Stimulated activated CD4-positive, alpha-beta T cell treated with anti-CD3 and anti-CD28 coated beads, Interleukin-12 subunit alpha, Interleukin-12 subunit beta, amount 100 ng/mL, for 4 hours (primary cell): ENCODE data around the gene DIS3L.
A peak's percentile ranks its signal among the peaks of the same experiment; 100 is the strongest.
"Not testable (repeated sequence)": the region's sequence is repeated elsewhere in the genome, so short reads cannot be mapped to it uniquely, and the experiment has no call there.

Experiments used
- DNase-seq: peaks from one replicate; pipeline ENCODE4 v3.0.0-alpha.2; 2020

Gene DIS3L

DNA sequence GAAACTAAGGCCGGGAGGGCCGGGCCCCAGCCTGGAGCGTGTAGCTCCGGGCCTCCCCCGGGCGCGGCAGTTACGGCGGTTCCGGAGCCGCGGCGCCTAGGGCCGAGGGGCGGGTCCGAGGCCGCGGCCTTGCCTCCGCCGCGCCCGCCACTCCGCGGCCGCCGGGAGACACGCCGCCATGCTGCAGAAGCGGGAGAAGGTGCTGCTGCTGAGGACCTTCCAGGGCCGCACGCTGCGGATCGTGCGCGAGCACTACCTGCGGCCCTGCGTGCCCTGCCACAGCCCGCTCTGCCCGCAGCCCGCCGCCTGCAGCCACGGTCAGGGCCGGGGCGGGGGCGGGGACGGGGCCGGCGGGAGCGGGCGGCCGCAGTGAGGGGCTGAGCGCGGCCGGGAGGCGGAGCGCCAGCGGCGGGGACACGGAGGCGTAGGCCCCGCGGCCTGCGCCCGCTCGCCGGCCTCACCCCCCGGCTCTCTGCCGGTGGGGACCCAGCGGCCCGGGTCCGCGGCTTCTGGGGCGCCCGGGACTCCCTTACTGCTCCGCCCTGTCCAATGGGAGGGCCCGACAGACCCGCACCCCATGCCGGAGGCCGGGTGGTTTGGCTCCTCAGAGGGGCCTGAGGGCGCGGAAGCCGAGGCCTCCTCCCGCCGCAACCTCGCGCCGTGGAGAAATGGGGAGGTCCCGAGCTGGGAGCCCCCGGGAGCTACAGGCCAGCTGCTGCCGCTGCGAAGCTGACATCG is at the start of gene DIS3L:
Gene DIS3L, plus strand, starts transcription at position 150 of the 738 bp plus-strand sequence. Its CDS starts 29 bp downstream, at position 179.
- DNase-seq, result peak; percentile 64

DNA sequence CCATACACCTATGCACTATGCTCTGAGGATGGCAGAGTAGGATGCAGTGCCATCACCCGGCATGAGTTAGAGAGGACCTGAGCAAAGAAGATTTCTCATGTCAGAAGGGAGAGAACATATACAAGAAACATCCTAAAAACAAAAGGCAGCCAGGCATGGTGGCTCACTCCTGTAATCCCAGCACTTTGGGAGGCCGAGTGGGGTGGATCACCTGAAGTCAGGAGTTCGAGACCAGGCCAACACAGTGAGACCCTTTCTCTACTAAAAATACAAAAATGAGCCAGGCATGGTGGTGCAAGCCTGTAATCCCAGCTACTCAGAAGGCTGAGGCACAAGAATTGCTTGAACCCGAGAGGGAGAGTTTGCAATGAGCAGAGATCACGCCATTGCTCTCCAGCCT is 47.5 kb upstream of the DIS3L start:
- DNase-seq, result not testable (repeated sequence)

DNA sequence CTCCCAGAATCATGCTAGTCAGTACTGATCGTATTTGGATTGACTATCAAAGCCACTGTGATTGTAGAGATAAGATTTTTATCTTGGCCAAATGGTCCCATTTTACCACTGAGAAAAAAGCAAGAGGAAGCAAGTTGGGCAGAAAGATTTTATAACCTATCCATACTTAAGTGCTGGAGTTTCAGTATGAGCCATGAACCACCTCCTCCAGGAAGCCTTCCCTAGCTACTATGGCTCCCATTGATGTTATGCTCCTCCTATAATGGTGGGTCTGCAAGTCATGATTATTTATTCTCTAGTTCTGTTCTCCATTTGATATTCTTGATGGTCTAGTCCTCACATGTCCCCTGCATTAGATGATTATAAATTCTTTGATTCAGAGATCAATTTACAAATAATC is 46.4 kb upstream of the DIS3L start:
- DNase-seq, result no peak

DNA sequence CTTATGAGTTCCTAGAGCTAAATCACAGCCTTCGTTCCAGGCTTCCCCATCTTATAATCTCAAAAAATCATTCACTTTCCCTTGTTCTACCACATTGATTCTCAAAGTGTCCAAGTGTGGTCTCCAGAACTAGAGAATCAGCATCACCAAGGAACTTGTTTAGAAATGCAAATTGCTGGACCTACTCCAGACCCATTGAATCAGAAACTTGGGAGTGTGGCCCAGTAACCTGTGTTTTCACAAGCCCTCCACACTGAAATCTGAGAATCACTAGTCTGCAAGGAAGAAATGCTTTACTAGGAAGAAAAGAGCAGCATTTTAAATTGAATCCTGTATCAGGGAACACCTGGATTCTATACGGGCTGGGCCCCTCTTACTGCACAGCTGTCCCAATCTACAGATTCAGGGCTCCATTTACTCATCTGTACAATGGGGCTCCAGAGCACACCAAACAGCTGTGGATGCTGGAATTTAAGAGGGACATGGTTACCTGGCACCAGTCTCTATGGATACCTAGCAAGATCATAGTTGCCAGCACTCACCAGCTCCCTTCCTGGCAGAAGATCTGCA is 43.7 kb upstream of the DIS3L start:
- DNase-seq, result no peak

DNA sequence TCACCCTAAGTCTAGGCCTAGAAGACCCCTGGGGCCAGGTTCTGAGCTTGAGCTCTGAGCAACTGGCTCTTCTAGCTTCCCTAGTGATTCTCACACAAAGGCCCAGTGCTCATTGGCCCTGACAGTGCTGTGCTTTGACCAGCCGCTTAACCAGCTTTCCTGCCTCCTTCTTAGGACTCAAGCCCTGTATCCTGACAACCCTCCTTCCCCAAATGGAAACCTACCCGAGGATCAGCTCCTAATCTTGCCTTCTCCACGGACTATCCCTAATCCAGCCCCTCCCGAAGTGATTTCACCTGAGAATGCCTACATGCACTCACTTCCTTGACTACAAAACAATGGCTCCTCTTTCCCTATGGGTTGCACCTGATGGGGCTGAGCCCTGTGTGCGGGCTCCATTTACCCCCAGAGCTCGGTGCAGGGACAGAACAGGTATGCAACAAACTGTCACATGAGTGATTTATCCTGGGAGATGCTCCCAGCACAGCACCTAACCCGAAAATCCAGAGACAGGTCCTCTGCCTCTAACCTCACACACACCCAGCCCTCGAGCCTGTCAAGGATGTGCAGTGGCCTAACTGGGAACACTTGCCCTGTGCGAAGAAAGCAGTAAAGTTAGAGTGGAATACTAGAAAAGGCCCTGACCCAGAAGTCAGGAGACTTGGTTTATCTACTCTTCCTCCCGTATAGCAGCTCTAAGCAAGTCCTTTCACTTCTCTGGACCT is 42.1 kb upstream of the DIS3L start:
- no peak for DNase-seq

DNA sequence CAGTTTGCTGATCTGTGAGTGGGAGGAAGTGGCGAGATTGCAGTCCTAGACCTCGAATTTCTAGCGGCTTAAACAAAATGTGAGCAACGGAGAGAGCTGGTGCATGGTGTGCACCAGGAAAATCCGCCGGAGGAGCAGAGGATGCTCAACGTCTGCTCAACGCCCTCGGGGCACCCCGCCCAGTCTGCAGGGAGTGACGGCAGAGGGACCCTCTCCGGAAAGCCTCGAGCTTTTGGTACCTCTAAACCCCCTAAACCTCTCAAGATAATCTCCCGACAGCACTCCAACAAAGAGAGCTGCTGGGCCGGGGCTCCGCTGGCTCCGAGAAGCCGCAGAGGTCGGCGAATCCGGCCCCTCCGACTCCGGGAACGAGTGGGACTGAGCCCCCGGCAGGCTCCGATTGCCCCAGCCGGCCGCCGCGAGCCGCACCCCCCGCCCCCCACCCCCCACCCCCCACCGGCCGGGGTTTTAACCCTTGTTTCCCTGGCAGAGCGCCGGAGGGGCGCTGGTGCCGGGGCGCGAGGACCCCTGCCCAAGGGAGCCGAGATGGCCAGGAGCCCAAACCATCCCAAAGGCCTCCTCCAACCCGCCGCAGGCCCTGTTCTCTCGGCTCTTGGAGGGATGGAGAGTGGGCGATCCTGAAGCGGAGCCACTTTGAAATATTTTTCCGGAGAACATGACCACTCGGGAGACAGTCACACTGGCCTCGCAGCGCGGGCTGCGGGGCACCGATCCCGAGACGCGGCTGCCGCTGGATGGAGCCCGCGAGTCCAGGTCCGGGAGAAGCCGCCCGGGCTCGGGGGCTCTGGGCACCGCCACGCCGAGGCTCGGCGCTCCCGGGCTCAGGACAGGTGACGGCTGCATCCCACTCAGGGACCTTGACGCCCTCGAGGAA is 41.3 kb upstream of the DIS3L start:
- peak; percentile 49 for DNase-seq

DNA sequence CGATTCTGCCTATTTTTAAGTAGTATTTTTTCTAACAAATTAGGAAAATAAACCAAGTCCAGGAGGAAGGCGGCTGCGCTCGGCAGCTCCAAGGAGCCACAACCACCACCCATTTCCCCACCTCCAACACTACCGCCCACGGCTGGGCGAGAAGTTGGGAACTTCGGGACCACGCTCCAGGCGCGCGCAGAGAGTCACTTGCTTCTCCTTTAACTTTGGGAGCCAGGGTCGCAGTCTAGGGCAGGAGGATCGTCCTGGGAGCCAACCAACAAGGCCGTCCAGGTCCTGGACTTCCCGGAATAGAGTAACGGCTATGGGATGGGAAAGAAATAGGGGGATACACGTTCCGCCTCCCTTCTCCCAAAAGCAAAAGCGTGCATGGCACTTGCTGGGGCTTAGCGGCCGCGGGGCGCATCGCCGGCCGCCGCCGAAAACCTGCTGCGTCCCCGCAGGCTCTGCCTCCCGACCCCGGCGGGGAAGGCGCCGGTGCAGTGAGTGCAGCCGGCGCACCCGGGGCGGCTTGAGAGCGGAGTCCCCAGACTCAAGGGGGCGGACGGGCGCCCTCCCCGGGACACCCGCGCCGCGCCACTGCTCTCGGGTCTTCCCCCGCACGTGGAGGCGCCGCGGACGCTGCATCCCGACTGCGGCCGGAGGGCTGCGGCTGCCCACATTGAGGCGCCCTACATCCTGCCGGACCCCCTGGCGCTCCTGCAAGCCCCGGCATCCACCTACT is 40.5 kb upstream of the DIS3L start:
- DNase-seq, result peak; percentile 5

DNA sequence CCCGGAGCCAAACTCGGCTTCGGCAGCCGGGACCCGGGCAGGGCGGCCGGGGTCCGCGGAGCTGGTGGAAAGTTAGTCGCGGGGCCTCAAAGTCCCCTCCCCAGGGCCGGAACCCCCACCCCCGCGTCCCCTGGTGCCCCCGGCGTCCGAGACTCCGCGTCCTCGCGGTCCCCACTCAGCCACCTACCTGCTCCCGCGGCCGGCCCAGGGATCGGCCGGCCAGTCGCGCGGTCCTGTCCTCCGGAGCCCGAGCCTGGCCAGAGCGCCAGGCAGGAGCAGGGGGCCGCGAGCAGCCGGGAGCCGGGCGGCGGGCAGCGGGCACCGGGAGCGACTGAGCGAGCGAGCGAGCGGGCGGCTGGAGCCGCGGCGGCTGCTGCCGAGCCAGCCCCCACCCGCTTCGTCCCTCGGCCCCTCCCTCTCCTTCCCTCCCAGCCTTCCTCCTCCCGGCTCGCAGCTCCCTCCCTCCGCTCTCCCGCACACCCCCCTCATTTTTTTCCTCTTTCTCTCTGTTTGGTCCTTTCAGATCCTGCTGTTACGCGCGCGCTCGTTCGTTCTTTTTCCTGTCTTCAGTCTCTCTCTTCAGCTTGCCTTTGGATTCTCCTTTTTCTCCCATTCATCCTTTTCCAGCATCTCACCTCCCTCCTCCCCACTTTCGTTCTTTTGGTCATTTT is 39.8 kb upstream of the DIS3L start, which contains the start of gene MEGF11:
Gene MEGF11, minus strand, starts transcription at position 333 of the 671 bp plus-strand sequence. CDS start 125,347 bp downstream, outside the sequence.
- peak; percentile 4 for DNase-seq

DNA sequence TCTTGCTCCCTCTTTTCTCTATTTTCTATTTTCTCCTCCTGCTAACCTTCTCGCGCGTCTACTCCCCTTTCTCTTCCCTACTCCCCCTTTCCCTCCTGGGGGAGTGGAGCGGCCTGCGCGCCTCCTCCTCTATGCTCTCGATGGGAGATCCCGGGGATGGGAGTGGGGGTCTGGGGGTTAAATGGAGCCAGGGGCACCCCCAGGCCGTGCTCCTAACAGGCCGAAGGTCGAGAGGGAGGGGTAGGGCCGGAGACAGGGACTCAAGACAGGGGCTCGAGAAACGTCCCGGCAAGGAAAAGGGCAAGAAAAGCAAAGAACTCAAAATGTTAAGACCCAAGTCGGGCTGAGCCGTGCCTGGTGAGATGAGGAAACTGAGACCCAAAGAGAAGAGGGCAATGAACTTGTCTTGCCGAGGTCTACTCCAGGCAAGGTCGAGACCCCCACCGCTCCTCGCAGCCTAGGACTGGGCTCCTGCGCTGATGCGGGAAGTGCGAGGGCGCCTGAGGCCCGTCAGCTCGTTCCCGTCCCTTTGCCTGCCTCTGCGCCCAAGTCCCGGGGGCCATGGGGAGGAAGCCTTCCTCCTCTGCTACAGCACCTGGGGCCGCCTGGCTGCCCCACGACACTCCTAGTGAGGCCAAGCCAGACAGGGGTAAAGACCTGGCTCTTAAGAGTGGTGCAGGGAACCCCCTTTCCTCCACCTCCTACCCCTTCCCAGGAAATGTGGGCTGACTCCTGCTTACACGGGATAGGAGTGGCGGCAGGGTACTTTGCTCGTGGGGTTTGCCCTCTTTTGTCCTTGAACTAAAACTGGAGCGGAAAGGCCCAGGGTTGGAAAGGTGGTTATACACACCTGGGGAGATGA is 39.0 kb upstream of the DIS3L start:
- peak; percentile 3 for DNase-seq

DNA sequence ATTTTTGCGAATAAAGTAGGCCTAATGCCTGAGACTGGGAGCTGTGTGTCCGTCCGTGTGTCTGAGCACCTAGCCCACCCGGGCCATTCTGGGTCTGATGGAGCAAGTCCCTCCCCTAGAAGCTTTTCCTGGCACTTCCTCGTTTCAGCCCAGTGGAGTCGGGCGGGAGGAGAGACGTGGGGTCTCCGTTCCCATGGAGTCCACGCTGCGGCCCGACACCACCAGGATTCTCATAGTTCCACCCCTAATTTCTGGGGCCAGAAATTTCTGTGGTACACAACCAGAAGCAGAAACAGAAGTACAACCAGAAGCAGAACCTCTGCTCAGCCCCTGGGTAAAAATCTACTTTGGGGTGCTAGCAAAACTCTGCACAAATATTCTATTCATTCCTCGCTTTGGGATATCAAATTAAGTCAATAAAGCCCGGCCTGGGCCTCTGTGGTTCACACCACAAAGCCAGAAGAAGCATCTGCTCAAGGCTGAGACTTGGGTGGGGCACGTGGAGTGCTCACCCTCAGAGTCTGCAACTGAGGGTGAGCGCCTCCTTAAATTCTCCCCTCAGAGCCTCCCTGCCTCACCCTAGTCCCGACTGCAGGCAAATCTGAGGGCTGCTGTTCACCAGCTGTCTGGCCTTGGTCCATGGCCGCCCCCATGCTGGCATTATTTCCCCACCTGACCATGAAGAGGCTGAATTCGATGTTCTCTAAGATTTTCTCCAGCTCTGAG is 38.3 kb upstream of the DIS3L start:
- DNase-seq, result no peak

DNA sequence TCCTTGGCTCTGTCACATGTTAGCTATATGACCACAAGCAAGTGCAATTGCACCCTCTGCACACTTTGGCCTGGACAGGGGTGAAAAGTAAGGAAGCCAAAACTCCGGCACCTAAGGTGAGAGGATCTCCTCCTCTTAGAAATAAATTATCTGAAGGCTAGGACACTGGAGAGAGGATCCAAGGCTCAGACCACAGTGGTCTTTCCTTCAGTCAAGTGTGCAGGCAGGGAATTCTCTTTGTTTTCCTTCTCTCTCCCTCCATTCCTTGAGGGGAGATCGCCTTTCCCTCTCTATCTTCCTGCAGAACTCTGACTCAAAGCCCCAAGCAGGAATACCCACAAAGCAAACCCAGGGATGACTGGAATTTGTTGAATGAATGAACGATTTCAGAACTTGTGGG is 36.7 kb upstream of the DIS3L start:
- no peak for DNase-seq

DNA sequence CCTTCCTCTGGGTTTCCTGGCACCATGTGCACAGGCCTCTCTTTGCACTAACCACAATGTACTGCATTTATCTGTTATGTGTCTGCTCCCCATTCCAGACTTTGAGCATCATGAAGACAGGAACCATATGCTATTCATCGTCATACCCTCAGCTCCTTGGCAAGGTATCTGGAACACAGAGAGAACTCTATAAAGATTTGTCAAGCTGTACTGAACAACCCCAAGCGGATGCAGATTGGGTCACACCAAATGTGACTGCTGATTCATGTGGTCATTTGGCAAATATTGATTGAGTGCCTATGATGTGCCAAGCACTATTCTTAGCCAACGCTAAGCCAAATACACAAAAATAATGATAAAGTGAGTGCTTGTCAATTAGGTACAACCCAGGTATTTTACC is 32.3 kb upstream of the DIS3L start:
- DNase-seq, result no peak

DNA sequence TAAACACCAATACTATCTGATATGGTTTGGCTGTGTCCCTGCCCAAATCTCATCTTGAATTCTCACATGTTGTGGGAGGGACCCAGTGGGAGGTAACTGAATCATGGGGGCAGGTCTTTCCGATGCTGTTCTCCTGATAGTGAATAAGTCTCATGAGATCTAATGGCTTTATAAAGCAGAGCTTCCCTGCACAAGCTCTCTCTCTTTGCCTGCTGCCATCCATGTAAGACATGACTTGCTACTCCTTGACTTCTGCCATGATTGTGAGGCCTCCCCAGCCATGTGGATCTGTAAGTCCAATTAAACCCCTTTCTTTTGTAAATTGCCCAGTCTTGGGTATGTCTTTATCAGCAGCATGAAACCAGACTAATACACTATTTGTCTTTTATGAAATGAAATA is 30.5 kb upstream of the DIS3L start:
- not testable (repeated sequence) for DNase-seq

DNA sequence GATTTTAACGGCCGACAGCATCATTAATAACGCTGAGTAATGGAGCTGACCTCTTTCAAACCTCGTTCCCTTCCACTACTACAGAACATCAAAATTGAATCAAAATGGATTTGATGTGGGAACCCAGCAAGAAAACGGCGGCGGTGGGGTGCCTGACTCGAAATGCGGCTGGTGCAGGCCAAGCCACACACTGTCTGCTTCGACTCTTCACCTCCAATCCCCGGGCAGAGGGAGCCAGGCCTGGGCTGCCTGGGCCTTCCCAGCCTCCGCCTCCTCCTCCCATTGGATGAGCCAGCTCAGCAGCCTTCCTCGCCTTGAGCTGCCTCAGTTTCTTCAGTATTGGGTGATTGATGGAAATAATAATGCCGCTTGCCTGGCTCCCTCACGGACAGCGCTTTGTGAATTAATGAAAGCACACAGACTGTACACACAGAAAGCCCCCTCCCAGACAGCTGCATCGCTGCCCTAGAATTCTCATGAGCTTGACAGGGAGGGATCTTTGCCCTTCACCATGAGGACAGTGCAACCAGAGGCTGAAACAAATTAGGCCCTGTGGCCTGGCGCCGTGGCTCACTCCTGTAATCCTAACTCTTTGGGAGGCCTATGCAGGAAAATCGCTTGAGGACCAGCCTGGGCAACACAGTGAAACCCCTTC is 28.4 kb upstream of the DIS3L start:
- no peak for DNase-seq

DNA sequence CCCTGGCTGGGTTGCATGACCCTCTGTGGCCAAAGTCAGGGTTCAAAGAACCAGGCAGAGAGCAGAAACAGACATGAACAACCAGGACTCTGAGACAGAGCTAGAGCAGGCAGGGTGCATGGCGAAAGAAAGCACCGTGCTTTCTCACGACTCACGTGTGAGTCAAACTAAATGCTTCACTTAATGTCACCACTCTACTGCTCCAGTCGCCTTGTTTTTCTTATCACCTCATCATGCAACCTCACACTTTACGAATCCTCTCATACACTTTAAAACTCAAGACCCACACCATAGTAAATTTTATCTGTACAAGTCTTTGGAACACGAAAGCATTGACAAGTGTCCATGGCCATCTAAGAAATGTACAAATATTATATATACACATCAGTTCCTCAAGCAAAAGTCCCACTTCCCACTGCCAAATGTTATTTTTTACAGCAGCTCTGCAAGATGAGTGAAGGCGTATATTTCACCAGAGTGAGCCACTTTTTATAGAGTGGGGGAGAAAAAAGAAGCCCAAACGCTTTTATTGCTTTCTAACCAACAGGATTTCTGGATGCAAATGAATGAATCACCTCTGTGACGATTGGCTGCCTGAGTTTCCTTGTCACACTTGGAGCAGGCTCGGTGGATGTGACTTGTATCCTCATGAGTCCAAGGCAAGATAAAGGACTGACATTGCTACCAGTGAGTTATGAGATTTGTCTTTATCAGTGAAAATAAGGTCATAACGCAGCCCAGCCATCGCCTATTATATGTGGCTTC is 23.9 kb upstream of the DIS3L start:
- no peak for DNase-seq

DNA sequence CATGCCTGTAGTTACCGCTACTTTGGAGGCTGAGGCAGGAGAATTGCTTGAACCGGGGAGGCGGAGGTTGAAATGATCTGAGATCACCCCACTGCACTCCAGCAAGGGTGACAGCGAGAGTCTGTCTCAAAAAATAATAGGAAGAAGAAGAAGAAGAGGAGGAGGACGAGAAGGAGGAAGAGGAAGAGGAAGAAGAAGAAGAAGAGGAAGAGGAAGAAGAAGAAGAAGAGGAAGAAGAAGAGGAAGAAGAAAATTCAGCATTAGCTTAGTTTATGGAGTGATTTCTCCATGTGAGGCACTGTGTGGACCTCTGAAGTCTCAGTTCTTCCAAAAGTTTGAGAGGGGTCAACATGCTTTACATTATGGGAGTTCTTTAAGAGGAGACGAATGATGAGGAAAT is 22.4 kb upstream of the DIS3L start:
- DNase-seq, result no peak

DNA sequence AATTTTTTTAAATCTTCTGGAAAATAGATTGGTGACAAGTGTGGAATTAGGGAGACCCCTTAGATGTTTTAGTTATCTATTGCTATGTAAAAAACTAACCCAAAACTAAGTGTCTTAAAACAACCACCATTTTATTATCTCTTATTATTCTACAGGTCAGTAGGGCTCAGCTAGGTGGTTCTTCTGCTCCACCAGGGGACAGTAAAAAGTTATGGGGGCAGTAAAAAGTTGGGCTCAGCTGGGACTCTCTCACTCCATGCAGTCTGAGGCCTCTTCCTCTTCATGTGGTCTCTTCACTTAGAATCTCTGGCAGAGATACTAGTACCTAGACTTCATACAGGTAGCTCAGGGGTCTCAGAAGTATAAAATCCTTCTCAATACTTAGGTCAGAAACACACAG is 18.0 kb upstream of the DIS3L start:
- no peak for DNase-seq

DNA sequence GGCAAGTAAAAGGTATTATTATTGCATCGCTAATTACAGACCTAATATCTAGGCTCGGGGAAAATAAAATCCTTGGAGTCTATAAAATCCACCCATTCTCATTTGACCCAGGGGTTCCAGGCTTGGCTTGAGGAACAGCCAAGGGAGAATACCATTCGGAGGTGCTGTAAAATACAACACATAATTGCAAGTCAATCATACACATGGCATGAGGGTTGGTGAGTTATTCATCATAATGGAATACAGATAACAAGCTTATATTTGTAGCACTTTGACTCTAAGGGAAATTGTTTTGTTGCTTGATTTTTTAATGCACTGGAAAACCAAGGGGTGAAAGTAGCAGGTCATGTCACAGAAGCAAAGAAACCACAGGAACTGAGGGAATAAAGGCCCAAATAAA is 16.8 kb upstream of the DIS3L start:
- no peak for DNase-seq

DNA sequence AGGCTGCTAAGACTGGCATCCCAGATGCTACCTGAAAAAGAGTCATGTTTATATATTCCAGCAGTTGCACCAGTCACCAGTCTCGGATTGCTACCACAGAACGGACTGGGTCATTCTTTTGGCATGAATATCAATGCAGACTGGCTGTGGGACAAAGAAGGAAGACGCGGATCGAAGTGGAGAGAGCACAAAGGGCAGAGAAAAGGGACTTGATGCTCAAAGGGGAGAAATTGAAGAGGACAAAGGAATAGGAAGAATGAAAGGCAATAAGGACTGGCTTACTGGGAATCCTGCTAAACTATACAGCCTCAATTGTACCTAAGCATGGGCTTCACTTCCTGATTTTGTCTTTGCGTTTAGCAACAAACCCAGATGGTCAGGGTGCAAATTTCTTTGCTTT is 15.3 kb upstream of the DIS3L start:
- DNase-seq, result no peak
